ENCODE data around the gene OR11H6.
"Not testable (repeated sequence)": the region's sequence is repeated elsewhere in the genome, so short reads cannot be mapped to it uniquely, and the experiment has no call there.

The OR11H6 gene, protein sequence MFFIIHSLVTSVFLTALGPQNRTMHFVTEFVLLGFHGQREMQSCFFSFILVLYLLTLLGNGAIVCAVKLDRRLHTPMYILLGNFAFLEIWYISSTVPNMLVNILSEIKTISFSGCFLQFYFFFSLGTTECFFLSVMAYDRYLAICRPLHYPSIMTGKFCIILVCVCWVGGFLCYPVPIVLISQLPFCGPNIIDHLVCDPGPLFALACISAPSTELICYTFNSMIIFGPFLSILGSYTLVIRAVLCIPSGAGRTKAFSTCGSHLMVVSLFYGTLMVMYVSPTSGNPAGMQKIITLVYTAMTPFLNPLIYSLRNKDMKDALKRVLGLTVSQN

GRCh38 chr14:20223410-20223809 is at the start of gene OR11H6:
Gene OR11H6 (plus strand): TSS chr14:20223710. CDS start chr14:20223710, 0 bp downstream.
- no peak for DNase-seq

DNA sequence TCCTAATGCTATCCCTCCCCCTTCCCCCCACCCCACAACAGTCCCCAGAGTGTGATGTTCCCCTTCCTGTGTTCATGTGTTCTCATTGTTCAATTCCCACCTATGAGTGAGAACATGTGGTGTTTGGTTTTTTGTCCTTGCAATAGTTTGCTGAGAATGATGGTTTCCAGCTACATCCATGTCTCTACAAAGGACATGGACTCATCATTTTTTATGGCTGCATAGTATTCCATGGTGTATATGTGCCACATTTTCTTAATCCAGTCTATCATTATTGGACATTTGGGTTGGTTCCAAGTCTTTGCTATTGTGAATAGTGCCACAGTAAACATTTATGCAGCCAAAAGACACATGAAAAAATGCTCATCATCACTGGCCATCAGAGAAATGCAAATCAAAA is 49.3 kb upstream of the OR11H6 start:
- DNase-seq = not testable (repeated sequence)

- no peak for DNase-seq
These were observed 47.2 kb upstream of the OR11H6 start for GRCh38 chr14:20176330-20176729.

DNA sequence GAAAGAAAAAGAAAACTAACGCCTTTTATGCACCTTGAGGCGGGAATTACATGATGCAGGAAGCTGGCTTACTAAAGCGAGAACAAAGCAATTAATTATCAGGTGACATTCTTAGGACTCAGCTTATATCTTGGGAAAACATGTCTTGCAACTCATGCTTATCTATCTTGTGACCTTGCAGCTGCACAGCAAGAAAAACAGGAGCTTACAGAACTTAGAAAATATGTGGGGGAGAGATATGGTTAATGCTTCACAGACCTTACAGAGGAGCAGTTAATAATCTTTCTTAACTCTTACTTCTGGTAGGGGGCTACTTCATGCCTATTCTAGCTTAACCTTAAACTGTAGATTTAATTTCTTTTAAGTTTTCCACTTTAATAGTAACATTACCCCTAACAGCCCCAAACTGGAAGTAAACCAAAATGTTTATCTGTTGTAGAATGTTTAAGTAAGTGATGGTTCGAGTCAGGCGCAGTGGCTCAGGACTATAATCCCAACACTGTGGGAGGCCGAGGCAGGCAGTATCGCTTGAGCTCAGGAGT is 46.0 kb upstream of the OR11H6 start:
- DNase-seq = no peak

DNA sequence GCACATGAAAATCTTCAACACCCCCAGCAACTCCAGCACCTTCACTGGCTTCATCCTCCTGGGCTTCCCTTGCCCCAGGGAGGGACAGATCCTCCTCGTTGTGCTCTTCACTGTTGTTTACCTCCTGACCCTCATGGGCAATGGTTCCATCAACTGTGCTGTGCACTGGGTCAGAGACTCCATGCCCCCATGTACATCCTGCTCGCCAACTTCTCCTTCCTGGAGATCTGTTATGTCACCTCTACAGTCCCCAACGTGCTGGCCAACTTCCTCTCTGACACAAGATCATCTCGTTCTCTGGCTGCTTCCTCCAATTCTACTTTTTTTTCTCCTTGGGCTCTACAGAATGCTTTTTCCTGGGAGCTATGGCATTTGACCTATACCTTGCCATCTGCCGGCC is 44.3 kb upstream of the OR11H6 start:
- DNase-seq = no peak

GRCh38 chr14:20179880-20180279 is 43.6 kb upstream of the OR11H6 start:
- no peak for DNase-seq

DNA sequence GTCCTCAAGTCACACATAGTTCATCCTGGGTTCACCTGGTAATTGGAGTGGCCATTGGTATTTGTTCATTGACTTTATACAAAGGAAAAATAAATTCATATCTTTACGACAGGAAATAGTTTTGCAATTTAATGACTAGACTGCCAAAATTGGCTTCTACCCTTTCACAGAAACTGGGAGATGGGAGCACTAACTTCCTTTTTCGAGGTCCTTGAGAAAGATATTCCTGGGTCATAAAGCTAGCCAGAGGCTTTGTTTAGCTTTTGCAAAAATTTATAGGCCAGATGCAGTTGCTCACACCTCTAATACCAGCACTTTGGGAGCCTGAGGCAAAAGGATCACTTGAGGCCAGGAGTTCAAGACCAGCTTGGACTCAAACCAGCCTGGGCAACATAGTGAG is 43.0 kb upstream of the OR11H6 start:
- DNase-seq = no peak

DNA sequence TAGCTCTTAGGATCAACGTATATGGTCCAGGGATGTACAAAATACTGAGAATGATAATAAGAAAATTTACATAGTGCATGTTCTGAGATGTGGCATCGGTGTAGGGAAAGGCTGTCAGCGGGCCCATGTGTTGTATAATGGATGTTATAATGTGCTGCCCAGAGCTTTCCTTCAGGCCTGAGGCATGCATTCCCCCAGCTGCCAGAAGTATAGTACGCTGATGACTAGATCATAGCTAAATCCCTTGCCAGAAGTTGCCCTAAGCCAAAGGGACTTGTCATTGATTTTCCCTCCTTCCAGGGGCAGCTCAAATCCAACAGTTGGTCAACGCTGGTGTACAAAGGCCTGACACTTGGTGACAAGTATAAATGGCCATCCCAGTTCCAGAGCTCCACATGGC is 39.3 kb upstream of the OR11H6 start:
- no peak for DNase-seq

GRCh38 chr14:20190596-20190995 is 32.9 kb upstream of the OR11H6 start, which contains the start of gene OR11G2:
Gene OR11G2 (plus strand): TSS chr14:20190896. CDS start chr14:20197438, 6,542 bp downstream.
- DNase-seq = no peak

GRCh38 chr14:20191396-20191795 is 32.1 kb upstream of the OR11H6 start:
- no peak for DNase-seq

- no peak for DNase-seq
These were observed 29.4 kb upstream of the OR11H6 start for GRCh38 chr14:20194101-20194500.

DNA sequence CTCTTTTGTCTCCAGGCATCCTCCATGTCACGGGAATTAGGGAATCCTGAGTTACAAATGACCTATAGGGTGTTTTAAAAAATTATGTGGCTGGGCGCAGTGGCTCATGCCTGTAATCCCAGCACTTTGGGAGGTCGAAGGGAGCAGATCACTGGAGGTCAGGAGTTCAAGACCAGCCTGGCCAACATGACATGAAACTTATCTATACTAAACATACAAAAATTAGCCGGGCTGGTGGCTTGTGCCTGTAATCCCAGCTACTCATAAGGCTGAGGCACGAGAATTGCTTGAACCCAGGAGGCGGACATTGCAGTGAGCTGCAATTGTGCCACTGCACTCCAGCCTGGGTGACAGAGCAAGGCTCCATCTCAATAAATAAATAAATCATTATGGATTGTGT is 28.3 kb upstream of the OR11H6 start:
- DNase-seq = not testable (repeated sequence)

DNA sequence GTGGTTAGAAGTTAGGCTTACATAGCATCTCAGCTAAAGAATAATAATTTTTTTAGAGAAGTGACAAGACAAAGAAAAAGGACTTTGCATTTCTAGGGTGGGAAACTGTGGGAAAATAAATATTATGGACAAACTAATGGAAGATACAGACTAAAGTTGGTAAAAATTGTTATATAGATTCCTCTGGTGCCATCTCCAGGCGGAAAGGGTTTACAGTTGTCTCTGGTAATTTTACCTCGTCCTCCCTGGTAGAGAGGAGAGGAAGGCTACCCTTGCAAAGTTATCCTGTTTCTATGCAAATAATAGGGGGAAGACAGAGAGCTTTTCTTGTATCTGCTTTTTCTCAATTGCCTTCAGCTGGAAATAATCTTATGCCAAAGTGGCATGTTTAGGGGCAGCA is 27.6 kb upstream of the OR11H6 start:
- DNase-seq = no peak

DNA sequence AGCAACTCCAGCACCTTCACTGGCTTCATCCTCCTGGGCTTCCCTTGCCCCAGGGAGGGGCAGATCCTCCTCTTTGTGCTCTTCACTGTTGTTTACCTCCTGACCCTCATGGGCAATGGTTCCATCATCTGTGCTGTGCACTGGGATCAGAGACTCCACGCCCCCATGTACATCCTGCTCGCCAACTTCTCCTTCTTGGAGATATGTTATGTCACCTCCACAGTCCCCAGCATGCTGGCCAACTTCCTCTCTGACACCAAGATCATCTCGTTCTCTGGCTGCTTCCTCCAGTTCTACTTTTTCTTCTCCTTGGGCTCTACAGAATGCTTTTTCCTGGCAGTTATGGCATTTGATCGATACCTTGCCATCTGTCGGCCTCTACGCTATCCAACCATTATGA is 26.1 kb upstream of the OR11H6 start:
- no peak for DNase-seq

- DNase-seq = no peak
These were observed 24.5 kb upstream of the OR11H6 start for GRCh38 chr14:20198991-20199390.

DNA sequence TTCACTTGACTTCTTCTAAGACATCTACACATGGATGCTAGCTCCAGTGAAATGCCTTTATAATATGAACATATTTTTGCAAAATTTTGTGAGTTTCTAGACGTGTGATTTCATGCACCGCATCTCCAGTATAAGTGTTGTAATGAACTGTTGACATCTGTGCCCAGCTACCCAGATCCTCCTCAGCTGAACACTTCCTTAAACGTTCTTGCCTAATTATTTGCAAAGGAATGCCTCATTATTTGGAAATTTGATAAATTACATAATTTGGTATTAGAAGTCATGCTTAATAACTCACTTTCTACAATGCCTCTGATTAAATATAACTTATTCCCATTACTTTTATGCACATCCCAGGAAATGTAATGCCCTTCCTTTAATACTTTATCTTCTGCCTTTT is 18.8 kb upstream of the OR11H6 start:
- no peak for DNase-seq

- no peak for DNase-seq
These were observed 13.9 kb upstream of the OR11H6 start for GRCh38 chr14:20209595-20209994.

GRCh38 chr14:20212406-20212805 is 11.1 kb upstream of the OR11H6 start:
- DNase-seq = not testable (repeated sequence)

DNA sequence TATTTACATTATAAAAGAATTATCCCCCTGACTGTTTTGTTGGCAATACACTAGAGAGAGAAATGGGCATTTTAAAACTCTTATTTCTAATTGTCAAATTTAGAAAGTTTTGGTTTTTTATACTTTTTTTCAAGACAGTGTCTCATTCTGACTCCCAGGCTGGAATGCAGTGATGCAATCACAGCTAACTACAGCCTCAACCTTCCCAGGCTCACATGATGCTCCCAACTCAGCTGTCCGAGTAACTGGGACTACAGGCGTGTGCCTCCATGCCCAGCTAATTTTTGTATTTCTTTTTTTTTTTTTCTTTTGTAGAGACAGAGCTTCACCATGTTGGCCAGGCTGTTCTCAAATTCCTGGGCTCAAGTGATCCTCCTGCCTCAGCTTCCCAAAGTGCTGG is 8.3 kb upstream of the OR11H6 start:
- no peak for DNase-seq

DNA sequence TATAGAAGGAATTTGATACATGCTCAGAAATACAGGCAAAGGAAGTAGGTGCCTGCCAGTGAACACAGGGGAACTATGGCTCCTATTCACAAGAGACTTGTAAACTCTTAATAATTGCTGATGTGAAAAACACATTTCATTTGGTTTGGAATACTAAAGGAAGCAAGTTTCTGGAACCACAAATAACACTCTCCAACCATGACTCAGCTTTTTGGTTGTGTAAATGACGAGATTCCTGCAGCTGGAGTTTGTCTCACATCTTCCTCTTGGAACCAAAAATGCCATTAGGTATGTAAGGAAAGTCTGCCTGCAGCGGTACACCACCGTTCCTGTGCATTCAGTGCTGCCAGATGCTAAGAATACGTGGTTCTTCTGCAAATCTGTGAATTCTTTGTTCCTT is 4.5 kb upstream of the OR11H6 start:
- no peak for DNase-seq

GRCh38 chr14:20228681-20229080 is 5.2 kb downstream of the OR11H6 start, which contains the start of gene OR11H7:
Gene OR11H7 (plus strand): TSS chr14:20228981.
- no peak for DNase-seq

DNA sequence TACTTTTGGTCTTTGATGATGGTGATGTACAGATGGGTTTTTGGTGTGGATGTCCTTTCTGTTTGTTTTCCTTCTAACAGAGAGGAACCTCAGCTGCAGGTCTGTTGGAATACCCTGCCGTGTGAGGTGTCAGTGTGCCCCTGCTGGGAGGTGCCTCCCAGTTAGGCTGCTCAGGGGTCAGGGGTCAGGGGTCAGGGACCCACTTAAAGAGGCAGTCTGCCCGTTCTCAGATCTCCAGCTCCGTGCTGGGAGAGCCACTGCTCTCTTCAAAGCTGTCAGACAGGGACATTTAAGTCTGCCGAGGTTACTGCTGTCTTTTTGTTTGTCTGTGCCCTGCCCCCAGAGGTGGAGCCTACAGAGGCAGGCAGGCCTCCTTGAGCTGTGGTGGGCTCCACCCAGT is 11.9 kb downstream of the OR11H6 start:
- DNase-seq = not testable (repeated sequence)

DNA sequence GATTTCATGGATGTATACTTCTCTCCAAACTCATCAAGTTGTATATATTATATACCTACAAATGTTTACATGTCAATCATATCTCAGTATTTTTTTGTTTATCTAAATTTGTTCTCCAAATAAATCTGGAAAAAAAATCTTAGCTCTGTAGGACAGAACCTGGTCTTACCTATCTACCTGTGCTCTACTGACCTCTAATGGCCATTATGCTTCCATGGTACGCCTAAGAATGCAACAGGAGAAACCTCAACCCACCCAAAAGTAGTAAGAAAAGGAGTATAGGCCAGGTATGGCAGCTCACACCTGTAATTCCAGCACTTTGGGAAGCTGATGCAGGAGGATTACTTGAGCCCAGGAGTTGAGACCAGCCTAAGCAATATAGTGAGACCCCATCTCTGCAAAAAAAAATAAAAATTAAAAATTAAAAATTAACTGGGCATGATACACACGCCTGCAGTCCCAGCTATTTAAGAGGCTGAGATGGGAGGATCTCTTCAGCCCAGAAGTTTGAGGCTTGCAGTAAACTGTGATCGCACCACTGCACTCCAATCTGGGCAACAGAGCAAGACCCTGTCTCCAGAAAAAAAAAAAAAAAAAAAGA is 24.2 kb downstream of the OR11H6 start:
- no peak for DNase-seq

GRCh38 chr14:20262642-20263128 is 39.2 kb downstream of the OR11H6 start:
- no peak for DNase-seq
